Neural cell (in vitro differentiated cells): ENCODE data around the gene PDE2A. TPM values are rescaled to one million over a fixed set of nuclear protein-coding genes. Genes with fewer than 3 reads are reported as not detected.

ENCODE experiments used
- H2AFZ ChIP-seq: fragments of 200-600, 300-800 bp; sonication (generic), shearing (Covaris generic); 2 replicates; pipeline ENCODE4 v1.6.0; 2014; ENCODE audit warnings: low read depth, mild to moderate bottlenecking, antibody characterized with exemption, low read length, moderate library complexity
- H3F3A ChIP-seq: fragments of 200-600 bp; shearing (Covaris generic); 2 replicates; pipeline ENCODE4 v1.6.1; 2016; ENCODE audit warnings: mild to moderate bottlenecking, moderate library complexity, mixed read lengths, antibody characterized with exemption, low read length; ENCODE audit not compliant: insufficient read depth, poor library complexity, severe bottlenecking
- H3K27ac ChIP-seq: fragments of 200-600, 300-800 bp; sonication (generic), shearing (Covaris generic); 2 replicates; pipeline ENCODE4 v1.5.1; 2014; ENCODE audit warnings: mild to moderate bottlenecking, low read length, moderate library complexity
- H3K27me3 ChIP-seq: fragments of 300-800, 200-600 bp; sonication (generic), shearing (Covaris generic); 2 replicates; pipeline ENCODE4 v1.6.0; 2014; ENCODE audit warnings: mild to moderate bottlenecking, low read depth, low read length, moderate library complexity; ENCODE audit not compliant: insufficient read depth
- H3K36me3 ChIP-seq: fragments of 300-800, 200-600 bp; sonication (generic), shearing (Covaris generic); 2 replicates; pipeline ENCODE4 v1.5.1; 2014; ENCODE audit warnings: mild to moderate bottlenecking, antibody characterized with exemption, low read length, moderate library complexity; ENCODE audit not compliant: insufficient read depth
- H3K4me2 ChIP-seq: fragments of 300-800, 200-600 bp; sonication (generic), shearing (Covaris generic); 2 replicates; pipeline ENCODE4 v1.6.0; 2014; ENCODE audit warnings: mild to moderate bottlenecking, low read length
- H3K4me3 ChIP-seq: fragments of 300-800, 200-600 bp; sonication (generic), shearing (Covaris generic); 2 replicates; pipeline ENCODE4 v1.5.1; 2014; ENCODE audit warnings: mild to moderate bottlenecking, low read length, moderate library complexity
- H3K79me2 ChIP-seq: fragments of 200-600 bp; shearing (Covaris generic); replicated peaks from 2 replicates; pipeline ENCODE4 v1.6.0; 2014; ENCODE audit warnings: mild to moderate bottlenecking, low read length, moderate library complexity; ENCODE audit not compliant: insufficient read depth
- H3K9ac ChIP-seq: fragments of 300-800, 200-600 bp; sonication (generic), shearing (Covaris generic); 2 replicates; pipeline ENCODE4 v1.6.1; 2016; ENCODE audit warnings: mild to moderate bottlenecking, low read length, mixed read lengths
- H3K9me2 ChIP-seq: fragments of 200-600 bp; shearing (Covaris generic); 2 replicates; pipeline ENCODE4 v1.6.1; 2016; ENCODE audit warnings: mild to moderate bottlenecking, low read length, mixed read lengths; ENCODE audit not compliant: insufficient read depth
- H3K9me3 ChIP-seq: fragments of 200-600, 300-800 bp; sonication (generic), shearing (Covaris generic); 2 replicates; pipeline ENCODE4 v1.6.1; 2016; ENCODE audit warnings: mild to moderate bottlenecking, mixed run types, low read length, moderate library complexity, mixed read lengths
- H4K20me1 ChIP-seq: fragments of 200-600 bp; shearing (Covaris generic); 2 replicates; pipeline ENCODE4 v1.6.1; 2016; ENCODE audit warnings: mild to moderate bottlenecking, mixed run types; ENCODE audit not compliant: insufficient read depth
- CTCF ChIP-seq: fragments of 450-650 bp; IDR thresholded peaks from 2 replicates; pipeline ENCODE4 v1.5.1; 2014; ENCODE audit warnings: antibody characterized with exemption, mild to moderate bottlenecking, moderate library complexity; ENCODE audit not compliant: poor library complexity, severe bottlenecking
- EP300 ChIP-seq: fragments of 450-650 bp; conservative IDR thresholded peaks from 2 replicates; pipeline ENCODE4 v1.6.1; 2014; ENCODE audit warnings: antibody characterized with exemption, mild to moderate bottlenecking, moderate library complexity; ENCODE audit not compliant: poor library complexity, severe bottlenecking
- EZH2 ChIP-seq: fragments of 200-600, 300-800 bp; shearing (Covaris generic), sonication (generic); IDR thresholded peaks from 2 replicates; pipeline ENCODE4 v1.6.1; 2014; ENCODE audit warnings: antibody characterized with exemption, low read length, borderline replicate concordance, mild to moderate bottlenecking; ENCODE audit not compliant: insufficient read depth, poor library complexity, severe bottlenecking
- MXI1 ChIP-seq: fragments of 450-650 bp; conservative IDR thresholded peaks from 2 replicates; pipeline ENCODE4 v1.6.1; 2014; ENCODE audit warnings: antibody characterized with exemption, mild to moderate bottlenecking; ENCODE audit not compliant: poor library complexity, severe bottlenecking
- POLR2AphosphoS5 ChIP-seq: IDR thresholded peaks from 2 replicates; pipeline ENCODE4 v1.6.1; 2012
- RAD21 ChIP-seq: fragments of 450-650 bp; conservative IDR thresholded peaks from 2 replicates; pipeline ENCODE4 v1.6.1; 2014; ENCODE audit warnings: antibody characterized with exemption, mild to moderate bottlenecking, moderate library complexity
- SMC3 ChIP-seq: fragments of 450-650 bp; conservative IDR thresholded peaks from 2 replicates; pipeline ENCODE4 v1.6.1; 2014; ENCODE audit warnings: antibody characterized with exemption, mild to moderate bottlenecking, moderate library complexity; ENCODE audit not compliant: poor library complexity
- TAF1 ChIP-seq: IDR thresholded peaks from 2 replicates; pipeline ENCODE4 v1.6.1; 2012; ENCODE audit warnings: low read depth
- polyA plus RNA-seq: library from polyadenylated mRNA; depleted of rRNA; stranded (reverse); fragments of >200 nt; gene quantifications from 2 replicates; pipeline ENCODE4 v1.2.3, GENCODE V29; 2014
- TF ChIP-seq, protein P1 (sequence below): IDR thresholded peaks from 2 replicates; pipeline ENCODE4 v1.6.1; 2012; ENCODE audit warnings: borderline replicate concordance

PDE2A gene
- polyA plus RNA-seq, 1 donor from 2014 or later, result 11.6 TPM

DNA sequence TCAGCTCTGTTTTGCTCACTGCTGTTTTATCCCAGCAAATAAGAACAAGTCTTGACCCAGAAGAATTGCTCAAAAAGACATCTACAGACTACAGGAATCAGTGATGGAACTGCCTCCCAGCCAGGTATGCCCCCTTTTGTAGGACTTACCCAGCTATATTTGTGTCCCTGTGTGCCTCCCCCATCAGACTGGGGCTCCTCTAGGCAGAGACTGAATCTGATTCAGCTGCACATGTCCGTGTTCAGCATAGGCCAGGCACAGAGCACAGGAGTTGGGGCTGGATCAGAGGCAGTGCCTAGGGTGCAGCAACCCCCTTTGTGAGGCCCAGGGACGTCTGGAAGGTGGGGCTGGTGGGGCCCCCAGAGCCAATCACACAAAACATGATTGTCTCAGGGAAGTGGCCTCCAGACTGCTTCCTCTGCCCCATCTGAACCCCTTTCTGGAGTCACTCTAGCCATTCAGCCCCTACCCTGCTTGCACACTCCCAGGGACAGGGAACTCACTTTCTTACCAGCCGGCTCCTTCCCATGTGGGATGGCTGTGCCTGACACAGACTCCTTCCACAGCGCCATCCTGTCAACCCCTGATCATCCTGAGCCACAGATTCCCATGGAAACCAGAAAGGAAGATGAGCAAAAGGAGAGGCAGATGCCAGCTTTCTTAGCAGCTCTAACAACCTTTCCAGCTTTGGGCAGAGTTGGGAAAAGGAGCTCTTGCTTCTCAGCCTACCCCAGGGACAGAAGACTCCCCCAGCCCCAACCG is 24.8 kb downstream of the PDE2A start:
- H3K79me2 ChIP-seq, result no peaks in the 10 kb centered on the region
- H3K9me2 ChIP-seq, result no peaks in the 10 kb centered on the region
- no peaks in the 10 kb centered on the region for H3K27me3 ChIP-seq
- no peak overlapping the region for H3K4me3 ChIP-seq
- no peak overlapping the region for H3K9ac ChIP-seq
- H3K27ac ChIP-seq, result no peak overlapping the region
- no peaks in the 10 kb centered on the region for H3K9me3 ChIP-seq
- no peak overlapping the region for H2AFZ ChIP-seq
- H3K4me2 ChIP-seq, result no peak overlapping the region
- no peaks in the 10 kb centered on the region for H4K20me1 ChIP-seq
- H3F3A ChIP-seq, result no peaks in the 10 kb centered on the region
- H3K36me3 ChIP-seq, result no peaks in the 10 kb centered on the region
- TF ChIP-seq SMC3 (no peak), RAD21 (no peak), MXI1 (no peak), TAF1 (no peak), POLR2AphosphoS5 (no peak), EZH2 (no peak), CTCF (no peak), EP300 (no peak)
- TF ChIP-seq, protein P1, sequence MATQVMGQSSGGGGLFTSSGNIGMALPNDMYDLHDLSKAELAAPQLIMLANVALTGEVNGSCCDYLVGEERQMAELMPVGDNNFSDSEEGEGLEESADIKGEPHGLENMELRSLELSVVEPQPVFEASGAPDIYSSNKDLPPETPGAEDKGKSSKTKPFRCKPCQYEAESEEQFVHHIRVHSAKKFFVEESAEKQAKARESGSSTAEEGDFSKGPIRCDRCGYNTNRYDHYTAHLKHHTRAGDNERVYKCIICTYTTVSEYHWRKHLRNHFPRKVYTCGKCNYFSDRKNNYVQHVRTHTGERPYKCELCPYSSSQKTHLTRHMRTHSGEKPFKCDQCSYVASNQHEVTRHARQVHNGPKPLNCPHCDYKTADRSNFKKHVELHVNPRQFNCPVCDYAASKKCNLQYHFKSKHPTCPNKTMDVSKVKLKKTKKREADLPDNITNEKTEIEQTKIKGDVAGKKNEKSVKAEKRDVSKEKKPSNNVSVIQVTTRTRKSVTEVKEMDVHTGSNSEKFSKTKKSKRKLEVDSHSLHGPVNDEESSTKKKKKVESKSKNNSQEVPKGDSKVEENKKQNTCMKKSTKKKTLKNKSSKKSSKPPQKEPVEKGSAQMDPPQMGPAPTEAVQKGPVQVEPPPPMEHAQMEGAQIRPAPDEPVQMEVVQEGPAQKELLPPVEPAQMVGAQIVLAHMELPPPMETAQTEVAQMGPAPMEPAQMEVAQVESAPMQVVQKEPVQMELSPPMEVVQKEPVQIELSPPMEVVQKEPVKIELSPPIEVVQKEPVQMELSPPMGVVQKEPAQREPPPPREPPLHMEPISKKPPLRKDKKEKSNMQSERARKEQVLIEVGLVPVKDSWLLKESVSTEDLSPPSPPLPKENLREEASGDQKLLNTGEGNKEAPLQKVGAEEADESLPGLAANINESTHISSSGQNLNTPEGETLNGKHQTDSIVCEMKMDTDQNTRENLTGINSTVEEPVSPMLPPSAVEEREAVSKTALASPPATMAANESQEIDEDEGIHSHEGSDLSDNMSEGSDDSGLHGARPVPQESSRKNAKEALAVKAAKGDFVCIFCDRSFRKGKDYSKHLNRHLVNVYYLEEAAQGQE, result no peak

- Histone ChIP-seq H3K27ac (no peak overlapping the region), H3K4me3 (no peak overlapping the region), H3K36me3 (no peaks in the 10 kb centered on the region)
Observed at GRCh38 chr11:72648384-72649136, 25.7 kb downstream of the PDE2A start.

More at GRCh38 chr11:72648384-72649136, 25.7 kb downstream of the PDE2A start:
- no peak overlapping the region for H2AFZ ChIP-seq
- peaks cover 3% of the 10 kb centered on the region for H3K27me3 ChIP-seq
- no peak overlapping the region for H3K4me2 ChIP-seq
- no peaks in the 10 kb centered on the region for H3F3A ChIP-seq
- H3K9me2 ChIP-seq, result no peaks in the 10 kb centered on the region
- H3K9ac ChIP-seq, result no peak overlapping the region
- no peaks in the 10 kb centered on the region for H3K9me3 ChIP-seq
- no peaks in the 10 kb centered on the region for H3K79me2 ChIP-seq
- TF ChIP-seq EP300, result no peak
- TF ChIP-seq CTCF, result no peak
- no peak for TF ChIP-seq POLR2AphosphoS5
- TF ChIP-seq, protein P1, result no peak
- no peak for TF ChIP-seq TAF1
- TF ChIP-seq RAD21, result no peak
- no peak for TF ChIP-seq MXI1
- no peak for TF ChIP-seq SMC3
- TF ChIP-seq EZH2, result no peak
- no peaks in the 10 kb centered on the region for H4K20me1 ChIP-seq
